ENCODE measurements around the gene SLC27A1. TPM values are rescaled to one million over a fixed set of nuclear protein-coding genes. Genes with fewer than 3 reads are reported as not detected.
"Not testable (repeated sequence)": the region's sequence is repeated elsewhere in the genome, so short reads cannot be mapped to it uniquely, and the experiment has no call there.

SLC27A1 gene
- total RNA-seq, 4 donors from 2014 or later, result 30.6 to 58.2 (median 43.6) TPM

DNA sequence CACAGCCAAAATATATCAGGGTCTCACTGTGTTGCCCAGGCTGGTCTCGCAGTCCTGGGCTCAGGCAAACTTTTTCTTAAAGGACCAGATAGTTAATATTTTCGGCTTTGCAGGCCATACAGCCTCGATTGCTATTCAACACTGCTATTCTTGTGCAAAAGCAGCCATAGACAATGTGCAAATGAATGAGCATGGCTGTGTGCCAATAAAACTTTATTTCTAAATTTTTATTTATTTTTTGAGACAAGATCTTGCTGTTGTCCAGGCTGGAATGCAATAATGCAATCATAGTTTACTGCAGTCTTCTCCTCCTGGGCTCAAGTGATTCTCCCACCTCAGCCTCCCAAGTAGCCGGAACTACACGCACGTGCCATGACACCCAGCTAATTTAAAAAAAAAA, 32.9 kb downstream of the SLC27A1 start:
- H3K4me3 ChIP-seq (ENCODE audit: low read depth, poor library complexity, severe bottlenecking), result no peak overlapping the region
- TF ChIP-seq CTCF (IDR thresholded peaks at IDR 0.05), result no peak
- TF ChIP-seq POLR2A (IDR thresholded peaks at IDR 0.05), result no peak
- DNase-seq (ENCODE audit: low spot score in 2 of 2), result no peak
- intact Hi-C loops (cut with DNase I; ENCODE audit: low total_unique reads), result no loop called here
- WGBS, 2 donors, result 91 to 94% methylated on average over 6 of the region's 6 CpGs

DNA sequence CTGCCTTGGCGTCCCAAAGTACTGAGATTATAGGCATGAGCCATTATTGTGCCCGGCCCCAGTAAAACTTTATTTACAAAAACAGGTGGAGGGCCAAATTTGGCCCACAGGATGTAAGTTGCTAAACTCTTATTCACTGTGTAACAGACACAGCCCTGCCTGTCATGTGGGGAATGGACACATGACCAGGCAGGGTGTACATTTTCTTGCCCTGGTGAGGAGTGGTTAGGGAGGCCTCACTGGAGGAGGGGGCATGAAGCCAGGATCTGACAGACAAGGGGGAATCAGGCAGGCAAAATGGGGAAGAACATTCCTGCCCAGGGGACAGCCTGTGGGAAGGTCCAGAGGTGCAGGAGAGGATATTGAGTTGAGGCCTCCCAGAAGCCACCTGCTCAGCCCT, 33.7 kb downstream of the SLC27A1 start:
- no peak for DNase-seq (ENCODE audit: low spot score in 2 of 2)
- WGBS, 2 donors, result 90 to 96% methylated on average over 2 of the region's 2 CpGs
- H3K4me3 ChIP-seq (ENCODE audit: low read depth, poor library complexity, severe bottlenecking), result no peak overlapping the region
- intact Hi-C loops (cut with DNase I; ENCODE audit: low total_unique reads), result no loop called here
- TF ChIP-seq POLR2A (IDR thresholded peaks at IDR 0.05) (no peak), CTCF (IDR thresholded peaks at IDR 0.05) (no peak)

DNA sequence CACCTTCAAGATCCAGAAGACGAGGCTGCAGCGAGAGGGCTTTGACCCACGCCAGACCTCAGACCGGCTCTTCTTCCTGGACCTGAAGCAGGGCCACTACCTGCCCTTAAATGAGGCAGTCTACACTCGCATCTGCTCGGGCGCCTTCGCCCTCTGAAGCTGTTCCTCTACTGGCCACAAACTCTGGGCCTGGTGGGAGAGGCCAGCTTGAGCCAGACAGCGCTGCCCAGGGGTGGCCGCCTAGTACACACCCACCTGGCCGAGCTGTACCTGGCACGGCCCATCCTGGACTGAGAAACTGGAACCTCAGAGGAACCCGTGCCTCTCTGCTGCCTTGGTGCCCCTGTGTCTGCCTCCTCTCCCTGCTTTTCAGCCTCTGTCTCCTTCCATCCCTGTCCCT, 34.1 kb downstream of the SLC27A1 start:
- no peak overlapping the region for H3K4me3 ChIP-seq (ENCODE audit: low read depth, poor library complexity, severe bottlenecking)
- DNase-seq (ENCODE audit: low spot score in 2 of 2), result no peak
- TF ChIP-seq CTCF (IDR thresholded peaks at IDR 0.05), result no peak
- TF ChIP-seq POLR2A (IDR thresholded peaks at IDR 0.05), result no peak
- WGBS, 2 donors, result 86 to 88% methylated on average over 13 of the region's 13 CpGs
- intact Hi-C loops (cut with DNase I; ENCODE audit: low total_unique reads), result no loop called here

DNA sequence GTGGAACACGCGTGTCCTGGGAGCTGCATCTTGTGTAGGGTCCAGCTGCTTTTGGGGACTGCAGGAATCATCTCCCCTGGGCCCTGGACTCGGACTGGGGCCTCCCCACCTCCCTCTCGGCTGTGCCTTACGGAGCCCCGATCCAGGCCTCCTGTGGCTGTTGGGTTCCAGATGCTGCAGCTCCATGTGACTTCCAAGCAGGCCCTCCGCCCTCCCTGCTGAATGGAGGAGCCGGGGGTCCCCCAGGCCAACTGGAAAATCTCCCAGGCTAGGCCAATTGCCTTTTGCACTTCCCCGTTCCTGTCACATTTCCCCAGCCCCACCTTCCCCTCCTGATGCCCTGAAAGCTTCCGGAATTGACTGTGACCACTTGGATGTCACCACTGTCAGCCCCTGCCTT, 34.9 kb downstream of the SLC27A1 start:
- no peak for DNase-seq (ENCODE audit: low spot score in 2 of 2)
- no peak overlapping the region for H3K4me3 ChIP-seq (ENCODE audit: low read depth, poor library complexity, severe bottlenecking)
- TF ChIP-seq CTCF (IDR thresholded peaks at IDR 0.05), result no peak
- TF ChIP-seq POLR2A (IDR thresholded peaks at IDR 0.05), result no peak
- 36 to 58% methylated on average over 10 of the region's 10 CpGs for WGBS, 2 donors
- intact Hi-C loops (cut with DNase I; ENCODE audit: low total_unique reads), result no loop called here

DNA sequence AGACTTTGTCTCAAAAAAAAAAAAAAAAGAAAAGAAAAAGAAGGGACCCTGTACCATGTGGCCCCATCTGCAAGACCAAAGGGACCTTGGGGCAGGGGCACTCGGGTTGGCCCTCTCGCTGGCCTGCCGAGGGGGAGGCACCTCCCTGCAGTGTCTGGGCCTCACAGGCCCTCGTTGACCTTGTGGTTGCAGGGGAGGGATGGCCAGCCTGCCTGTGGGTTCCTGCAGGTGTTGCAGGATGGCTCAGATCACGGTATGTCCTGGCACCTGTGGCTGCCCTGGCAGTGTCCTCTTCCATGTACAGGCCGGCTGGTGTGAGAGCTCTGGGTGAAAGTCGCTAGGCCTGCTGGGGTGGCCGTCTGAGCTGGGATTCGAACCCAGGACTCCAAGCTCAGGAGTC, 36.4 kb downstream of the SLC27A1 start:
- 82 to 88% methylated on average over 7 to 9 of the region's 9 CpGs for WGBS, 2 donors
- intact Hi-C loops (cut with DNase I; ENCODE audit: low total_unique reads), result no loop called here
- H3K4me3 ChIP-seq (ENCODE audit: low read depth, poor library complexity, severe bottlenecking), result no peak overlapping the region
- DNase-seq (ENCODE audit: low spot score in 2 of 2), result no peak
- TF ChIP-seq CTCF (IDR thresholded peaks at IDR 0.05) (no peak), POLR2A (IDR thresholded peaks at IDR 0.05) (no peak)

- intact Hi-C loops (cut with DNase I; ENCODE audit: low total_unique reads), result not testable (repeated sequence)
- WGBS, 2 donors, result 75 to 83% methylated on average over 3 of the region's 3 CpGs
Observed at GRCh38 chr19:17508558-17508933, 38.2 kb downstream of the SLC27A1 start.

More at GRCh38 chr19:17508558-17508933, 38.2 kb downstream of the SLC27A1 start:
- H3K4me3 ChIP-seq (ENCODE audit: low read depth, poor library complexity, severe bottlenecking); DNase-seq (ENCODE audit: low spot score in 2 of 2): not testable (repeated sequence)

All from lower leg skin (tissue), 4 donors.